GM23338 (cell line): ENCODE data around the gene SNAP47.

Experiments
- CREB1 ChIP-seq: fragments of 250-450 bp; sonication (Bioruptor Pico); IDR thresholded peaks from 2 replicates; pipeline ENCODE4 v1.5.0; 2020; ENCODE audit warnings: low read depth, mild to moderate bottlenecking, moderate library complexity
- EZH2 ChIP-seq: fragments of 200-600 bp; sonication (generic); IDR thresholded peaks from one replicate; pipeline ENCODE4 v1.8.0; 2017; ENCODE audit warnings: antibody characterized with exemption, mild to moderate bottlenecking, low read depth; ENCODE audit not compliant: unreplicated experiment
- EZH2phosphoT487 ChIP-seq: fragments of 200-600 bp; sonication (generic); IDR thresholded peaks from one replicate; pipeline ENCODE4 v1.8.1; 2018; ENCODE audit warnings: antibody characterized with exemption; ENCODE audit not compliant: unreplicated experiment
- JUNB ChIP-seq: IDR thresholded peaks from one replicate; pipeline ENCODE4 v1.6.1; 2016; ENCODE audit warnings: antibody characterized with exemption; ENCODE audit not compliant: unreplicated experiment
- POLR2AphosphoS5 ChIP-seq: IDR thresholded peaks from 2 replicates; pipeline ENCODE4 v1.6.1; 2016; ENCODE audit warnings: antibody characterized with exemption, low read depth
- STAT1 ChIP-seq: IDR thresholded peaks from one replicate; pipeline ENCODE4 v1.6.1; 2016; ENCODE audit warnings: antibody characterized with exemption; ENCODE audit not compliant: unreplicated experiment
- TF ChIP-seq, protein P1 (sequence below), 2 experiments: fragments of 200-600 bp in 1 of 2; sonication (generic) in 1 of 2; conservative IDR thresholded peaks; 2 replicates each; pipeline versions ENCODE4 v1.5.1 to v1.6.1; 2016 to 2017; ENCODE audit warnings: antibody characterized with exemption in 2 of 2, low read depth in 2 of 2, mild to moderate bottlenecking in 2 of 2, moderate library complexity in 1 of 2
- TF ChIP-seq, protein P2 (sequence below): fragments of 250-450 bp; sonication (Bioruptor Pico); IDR thresholded peaks from 2 replicates; pipeline ENCODE4 v1.5.0; 2020; ENCODE audit warnings: mild to moderate bottlenecking, moderate library complexity
- TF ChIP-seq, protein P3 (sequence below): IDR thresholded peaks from one replicate; pipeline ENCODE4 v1.6.1; 2018; ENCODE audit warnings: antibody characterized with exemption; ENCODE audit not compliant: unreplicated experiment

DNA sequence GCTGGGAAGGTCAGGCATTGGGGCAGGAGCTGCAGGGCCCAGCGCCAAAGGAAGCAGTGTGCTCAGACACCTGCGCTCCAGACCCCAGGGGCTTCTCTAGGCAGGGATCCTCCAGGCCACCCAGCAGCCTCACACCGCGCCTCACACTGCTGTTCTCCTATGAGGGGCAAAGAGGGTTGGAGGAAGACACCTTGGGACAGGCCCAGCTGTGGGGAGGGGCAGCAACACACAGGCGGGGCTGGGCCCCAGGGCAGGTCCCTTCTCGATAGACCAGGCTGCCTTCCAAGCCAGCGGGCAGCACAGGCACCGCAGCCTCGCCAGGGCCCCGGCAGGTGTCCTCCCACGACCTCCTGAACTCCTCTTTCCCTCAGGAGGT, 59.6 kb downstream of the SNAP47 start:
- TF ChIP-seq, protein P1, sequence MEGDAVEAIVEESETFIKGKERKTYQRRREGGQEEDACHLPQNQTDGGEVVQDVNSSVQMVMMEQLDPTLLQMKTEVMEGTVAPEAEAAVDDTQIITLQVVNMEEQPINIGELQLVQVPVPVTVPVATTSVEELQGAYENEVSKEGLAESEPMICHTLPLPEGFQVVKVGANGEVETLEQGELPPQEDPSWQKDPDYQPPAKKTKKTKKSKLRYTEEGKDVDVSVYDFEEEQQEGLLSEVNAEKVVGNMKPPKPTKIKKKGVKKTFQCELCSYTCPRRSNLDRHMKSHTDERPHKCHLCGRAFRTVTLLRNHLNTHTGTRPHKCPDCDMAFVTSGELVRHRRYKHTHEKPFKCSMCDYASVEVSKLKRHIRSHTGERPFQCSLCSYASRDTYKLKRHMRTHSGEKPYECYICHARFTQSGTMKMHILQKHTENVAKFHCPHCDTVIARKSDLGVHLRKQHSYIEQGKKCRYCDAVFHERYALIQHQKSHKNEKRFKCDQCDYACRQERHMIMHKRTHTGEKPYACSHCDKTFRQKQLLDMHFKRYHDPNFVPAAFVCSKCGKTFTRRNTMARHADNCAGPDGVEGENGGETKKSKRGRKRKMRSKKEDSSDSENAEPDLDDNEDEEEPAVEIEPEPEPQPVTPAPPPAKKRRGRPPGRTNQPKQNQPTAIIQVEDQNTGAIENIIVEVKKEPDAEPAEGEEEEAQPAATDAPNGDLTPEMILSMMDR (conservative IDR thresholded peaks at IDR 0.05; ENCODE audit: low read depth in 2 of 2) = no peak
- TF ChIP-seq, protein P2, sequence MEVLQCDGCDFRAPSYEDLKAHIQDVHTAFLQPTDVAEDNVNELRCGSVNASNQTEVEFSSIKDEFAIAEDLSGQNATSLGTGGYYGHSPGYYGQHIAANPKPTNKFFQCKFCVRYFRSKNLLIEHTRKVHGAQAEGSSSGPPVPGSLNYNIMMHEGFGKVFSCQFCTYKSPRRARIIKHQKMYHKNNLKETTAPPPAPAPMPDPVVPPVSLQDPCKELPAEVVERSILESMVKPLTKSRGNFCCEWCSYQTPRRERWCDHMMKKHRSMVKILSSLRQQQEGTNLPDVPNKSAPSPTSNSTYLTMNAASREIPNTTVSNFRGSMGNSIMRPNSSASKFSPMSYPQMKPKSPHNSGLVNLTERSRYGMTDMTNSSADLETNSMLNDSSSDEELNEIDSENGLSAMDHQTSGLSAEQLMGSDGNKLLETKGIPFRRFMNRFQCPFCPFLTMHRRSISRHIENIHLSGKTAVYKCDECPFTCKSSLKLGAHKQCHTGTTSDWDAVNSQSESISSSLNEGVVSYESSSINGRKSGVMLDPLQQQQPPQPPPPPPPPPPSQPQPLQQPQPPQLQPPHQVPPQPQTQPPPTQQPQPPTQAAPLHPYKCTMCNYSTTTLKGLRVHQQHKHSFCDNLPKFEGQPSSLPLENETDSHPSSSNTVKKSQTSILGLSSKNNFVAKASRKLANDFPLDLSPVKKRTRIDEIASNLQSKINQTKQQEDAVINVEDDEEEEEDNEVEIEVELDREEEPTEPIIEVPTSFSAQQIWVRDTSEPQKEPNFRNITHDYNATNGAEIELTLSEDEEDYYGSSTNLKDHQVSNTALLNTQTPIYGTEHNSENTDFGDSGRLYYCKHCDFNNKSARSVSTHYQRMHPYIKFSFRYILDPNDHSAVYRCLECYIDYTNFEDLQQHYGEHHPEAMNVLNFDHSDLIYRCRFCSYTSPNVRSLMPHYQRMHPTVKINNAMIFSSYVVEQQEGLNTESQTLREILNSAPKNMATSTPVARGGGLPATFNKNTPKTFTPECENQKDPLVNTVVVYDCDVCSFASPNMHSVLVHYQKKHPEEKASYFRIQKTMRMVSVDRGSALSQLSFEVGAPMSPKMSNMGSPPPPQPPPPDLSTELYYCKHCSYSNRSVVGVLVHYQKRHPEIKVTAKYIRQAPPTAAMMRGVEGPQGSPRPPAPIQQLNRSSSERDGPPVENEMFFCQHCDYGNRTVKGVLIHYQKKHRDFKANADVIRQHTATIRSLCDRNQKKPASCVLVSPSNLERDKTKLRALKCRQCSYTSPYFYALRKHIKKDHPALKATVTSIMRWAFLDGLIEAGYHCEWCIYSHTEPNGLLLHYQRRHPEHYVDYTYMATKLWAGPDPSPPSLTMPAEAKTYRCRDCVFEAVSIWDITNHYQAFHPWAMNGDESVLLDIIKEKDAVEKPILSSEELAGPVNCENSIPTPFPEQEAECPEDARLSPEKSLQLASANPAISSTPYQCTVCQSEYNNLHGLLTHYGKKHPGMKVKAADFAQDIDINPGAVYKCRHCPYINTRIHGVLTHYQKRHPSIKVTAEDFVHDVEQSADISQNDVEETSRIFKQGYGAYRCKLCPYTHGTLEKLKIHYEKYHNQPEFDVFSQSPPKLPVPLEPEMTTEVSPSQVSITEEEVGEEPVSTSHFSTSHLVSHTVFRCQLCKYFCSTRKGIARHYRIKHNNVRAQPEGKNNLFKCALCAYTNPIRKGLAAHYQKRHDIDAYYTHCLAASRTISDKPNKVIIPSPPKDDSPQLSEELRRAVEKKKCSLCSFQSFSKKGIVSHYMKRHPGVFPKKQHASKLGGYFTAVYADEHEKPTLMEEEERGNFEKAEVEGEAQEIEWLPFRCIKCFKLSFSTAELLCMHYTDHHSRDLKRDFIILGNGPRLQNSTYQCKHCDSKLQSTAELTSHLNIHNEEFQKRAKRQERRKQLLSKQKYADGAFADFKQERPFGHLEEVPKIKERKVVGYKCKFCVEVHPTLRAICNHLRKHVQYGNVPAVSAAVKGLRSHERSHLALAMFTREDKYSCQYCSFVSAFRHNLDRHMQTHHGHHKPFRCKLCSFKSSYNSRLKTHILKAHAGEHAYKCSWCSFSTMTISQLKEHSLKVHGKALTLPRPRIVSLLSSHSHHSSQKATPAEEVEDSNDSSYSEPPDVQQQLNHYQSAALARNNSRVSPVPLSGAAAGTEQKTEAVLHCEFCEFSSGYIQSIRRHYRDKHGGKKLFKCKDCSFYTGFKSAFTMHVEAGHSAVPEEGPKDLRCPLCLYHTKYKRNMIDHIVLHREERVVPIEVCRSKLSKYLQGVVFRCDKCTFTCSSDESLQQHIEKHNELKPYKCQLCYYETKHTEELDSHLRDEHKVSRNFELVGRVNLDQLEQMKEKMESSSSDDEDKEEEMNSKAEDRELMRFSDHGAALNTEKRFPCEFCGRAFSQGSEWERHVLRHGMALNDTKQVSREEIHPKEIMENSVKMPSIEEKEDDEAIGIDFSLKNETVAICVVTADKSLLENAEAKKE (CRISPR knock-in tag) = no peak
- no peak for TF ChIP-seq EZH2
- no peak for TF ChIP-seq POLR2AphosphoS5
- no peak for TF ChIP-seq JUNB
- TF ChIP-seq EZH2phosphoT487 = no peak
- no peak for TF ChIP-seq STAT1
- TF ChIP-seq, protein P3, sequence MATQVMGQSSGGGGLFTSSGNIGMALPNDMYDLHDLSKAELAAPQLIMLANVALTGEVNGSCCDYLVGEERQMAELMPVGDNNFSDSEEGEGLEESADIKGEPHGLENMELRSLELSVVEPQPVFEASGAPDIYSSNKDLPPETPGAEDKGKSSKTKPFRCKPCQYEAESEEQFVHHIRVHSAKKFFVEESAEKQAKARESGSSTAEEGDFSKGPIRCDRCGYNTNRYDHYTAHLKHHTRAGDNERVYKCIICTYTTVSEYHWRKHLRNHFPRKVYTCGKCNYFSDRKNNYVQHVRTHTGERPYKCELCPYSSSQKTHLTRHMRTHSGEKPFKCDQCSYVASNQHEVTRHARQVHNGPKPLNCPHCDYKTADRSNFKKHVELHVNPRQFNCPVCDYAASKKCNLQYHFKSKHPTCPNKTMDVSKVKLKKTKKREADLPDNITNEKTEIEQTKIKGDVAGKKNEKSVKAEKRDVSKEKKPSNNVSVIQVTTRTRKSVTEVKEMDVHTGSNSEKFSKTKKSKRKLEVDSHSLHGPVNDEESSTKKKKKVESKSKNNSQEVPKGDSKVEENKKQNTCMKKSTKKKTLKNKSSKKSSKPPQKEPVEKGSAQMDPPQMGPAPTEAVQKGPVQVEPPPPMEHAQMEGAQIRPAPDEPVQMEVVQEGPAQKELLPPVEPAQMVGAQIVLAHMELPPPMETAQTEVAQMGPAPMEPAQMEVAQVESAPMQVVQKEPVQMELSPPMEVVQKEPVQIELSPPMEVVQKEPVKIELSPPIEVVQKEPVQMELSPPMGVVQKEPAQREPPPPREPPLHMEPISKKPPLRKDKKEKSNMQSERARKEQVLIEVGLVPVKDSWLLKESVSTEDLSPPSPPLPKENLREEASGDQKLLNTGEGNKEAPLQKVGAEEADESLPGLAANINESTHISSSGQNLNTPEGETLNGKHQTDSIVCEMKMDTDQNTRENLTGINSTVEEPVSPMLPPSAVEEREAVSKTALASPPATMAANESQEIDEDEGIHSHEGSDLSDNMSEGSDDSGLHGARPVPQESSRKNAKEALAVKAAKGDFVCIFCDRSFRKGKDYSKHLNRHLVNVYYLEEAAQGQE = no peak
- TF ChIP-seq CREB1 = no peak
